Astrocyte (in vitro differentiated cells and primary cell): ENCODE measurements around the gene DNAH3.

Experiments used
- CTCF ChIP-seq: IDR thresholded peaks from 2 replicates; pipeline ENCODE4 v1.5.1; 2011; ENCODE audit warnings: low read depth, mild to moderate bottlenecking, inconsistent platforms, low read length, moderate library complexity; ENCODE audit not compliant: insufficient read depth
- EZH2 ChIP-seq: IDR thresholded peaks from 2 replicates; pipeline ENCODE4 v1.6.1; 2012; ENCODE audit warnings: mild to moderate bottlenecking, low read length, inconsistent platforms; ENCODE audit not compliant: insufficient read depth

GRCh38 chr16:21053590-21053989 lies 97.1 kb downstream of the DNAH3 start:
- no peak for TF ChIP-seq CTCF
- no peak for TF ChIP-seq EZH2
